ENCODE measurements around the gene MMP24OS. TPM values are rescaled to one million over a fixed set of nuclear protein-coding genes. Genes with fewer than 3 reads are reported as not detected.

Gene MMP24OS
- total and polyA plus RNA-seq, 2 donors (not counting 3 experiments of a cell fraction or from before 2014, with no cell fraction given): 35.1 to 55.6 TPM

DNA sequence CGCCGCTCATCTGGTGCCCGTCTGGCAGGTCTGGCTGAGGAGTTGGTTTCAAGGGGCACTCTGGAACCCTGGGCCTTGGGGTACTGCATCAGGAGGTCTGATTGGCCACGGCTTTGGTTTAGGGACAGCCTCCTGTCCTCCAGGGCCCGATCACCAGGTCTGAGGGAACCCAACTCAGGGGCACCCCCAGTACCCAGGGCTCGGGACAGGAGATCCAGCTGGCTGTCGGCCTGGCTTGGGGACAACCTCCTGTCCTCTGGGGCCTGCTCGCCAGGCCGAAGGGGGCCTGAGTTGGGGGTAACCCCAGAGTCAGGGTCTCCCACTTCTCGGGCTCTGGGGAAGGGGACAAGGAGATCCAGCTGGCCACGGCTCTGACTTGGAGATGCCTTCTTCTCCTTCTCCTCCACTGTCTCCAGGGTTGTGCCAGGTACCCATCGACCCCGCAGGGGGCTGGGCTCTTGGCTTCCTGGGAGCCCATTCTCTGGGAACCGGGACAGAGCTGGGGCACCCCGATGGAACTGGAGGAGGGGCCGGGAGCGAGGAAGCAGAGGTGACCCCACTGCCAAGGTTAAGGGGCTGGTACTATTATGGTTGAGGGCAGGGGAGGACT, 9.1 kb upstream of the MMP24OS start:
- H2AFZ ChIP-seq (ENCODE audit: low read depth, low read length): no peak overlapping the region
- FAIRE-seq: no peak
- H3K36me3 ChIP-seq (ENCODE audit: control insufficient read depth in 2 of 2, extremely low read depth in 1 of 2, insufficient read depth in 2 of 2, low read length in 2 of 2): peaks cover 0 to 2% of the 10 kb centered on the region in 2 experiments
- no peak for DNase-seq (ENCODE audit: low read depth, low spot score)
- peaks cover 22% of the 10 kb centered on the region for H3K79me2 ChIP-seq (ENCODE audit: control insufficient read depth, insufficient read depth, low read length)
- H4K20me1 ChIP-seq (replicated peaks; ENCODE audit: control insufficient read depth, extremely low read depth, insufficient read depth, low read length): no peaks in the 10 kb centered on the region
- H3K4me1 ChIP-seq (ENCODE audit: control insufficient read depth, extremely low read depth, insufficient read depth, low read length): peaks cover 12% of the 10 kb centered on the region
- H3K4me3 ChIP-seq (replicated peaks in 1 of 3; ENCODE audit: insufficient read depth in 1 of 3, low read depth in 1 of 3, low read length in 3 of 3): no peak overlapping the region
- no peaks in the 10 kb centered on the region for H3K9me1 ChIP-seq (replicated peaks; ENCODE audit: control insufficient read depth, extremely low read depth, insufficient read depth, low read length)
- BruUV-seq (replicated peaks): no TSS peak
- no peak overlapping the region for H3K4me2 ChIP-seq (ENCODE audit: insufficient read depth, low read length)
- POLR2A ChIA-PET: no interaction called here
- no peaks in the 10 kb centered on the region for H3K9me3 ChIP-seq (replicated peaks; ENCODE audit: control insufficient read depth, insufficient read depth, low read length)
- intact Hi-C loops (cut with micrococcal nuclease): no loop called here
- no peaks in the 10 kb centered on the region for H3K27me3 ChIP-seq (ENCODE audit: control insufficient read depth in 2 of 2, insufficient read depth in 2 of 2, low read length in 2 of 2)
- dilution Hi-C loops (cut with MboI; ENCODE audit: extremely low pct_ligation_motif_present, low sequenced_read_pairs): no loop called here
- no peak overlapping the region for H3K9ac ChIP-seq (replicated peaks; ENCODE audit: extremely low read depth, insufficient read depth, low read length)
- no peak overlapping the region for H3K27ac ChIP-seq (ENCODE audit: insufficient read depth, low read depth, low read length)
- TF ChIP-seq, protein P1, sequence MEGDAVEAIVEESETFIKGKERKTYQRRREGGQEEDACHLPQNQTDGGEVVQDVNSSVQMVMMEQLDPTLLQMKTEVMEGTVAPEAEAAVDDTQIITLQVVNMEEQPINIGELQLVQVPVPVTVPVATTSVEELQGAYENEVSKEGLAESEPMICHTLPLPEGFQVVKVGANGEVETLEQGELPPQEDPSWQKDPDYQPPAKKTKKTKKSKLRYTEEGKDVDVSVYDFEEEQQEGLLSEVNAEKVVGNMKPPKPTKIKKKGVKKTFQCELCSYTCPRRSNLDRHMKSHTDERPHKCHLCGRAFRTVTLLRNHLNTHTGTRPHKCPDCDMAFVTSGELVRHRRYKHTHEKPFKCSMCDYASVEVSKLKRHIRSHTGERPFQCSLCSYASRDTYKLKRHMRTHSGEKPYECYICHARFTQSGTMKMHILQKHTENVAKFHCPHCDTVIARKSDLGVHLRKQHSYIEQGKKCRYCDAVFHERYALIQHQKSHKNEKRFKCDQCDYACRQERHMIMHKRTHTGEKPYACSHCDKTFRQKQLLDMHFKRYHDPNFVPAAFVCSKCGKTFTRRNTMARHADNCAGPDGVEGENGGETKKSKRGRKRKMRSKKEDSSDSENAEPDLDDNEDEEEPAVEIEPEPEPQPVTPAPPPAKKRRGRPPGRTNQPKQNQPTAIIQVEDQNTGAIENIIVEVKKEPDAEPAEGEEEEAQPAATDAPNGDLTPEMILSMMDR (IDR thresholded peaks at IDR 0.05; ENCODE audit: extremely low read depth in 1 of 2, insufficient read depth in 1 of 2, low read depth in 1 of 2, low read length in 2 of 2): no peak
- TF ChIP-seq JUN (IDR thresholded peaks at IDR 0.05; ENCODE audit: borderline replicate concordance, insufficient read depth, insufficient read length, low read depth) (no peak), MYC (IDR thresholded peaks at IDR 0.05; ENCODE audit: low read depth, low read length) (no peak), POLR2A (IDR thresholded peaks at IDR 0.05; ENCODE audit: low read depth, low read length) (no peak), FOS (IDR thresholded peaks at IDR 0.05; ENCODE audit: borderline replicate concordance, insufficient read depth, low read length) (no peak), EZH2 (IDR thresholded peaks at IDR 0.05; ENCODE audit: borderline replicate concordance, low read depth, low read length, severe bottlenecking) (no peak), POLR2AphosphoS5 (IDR thresholded peaks at IDR 0.05; ENCODE audit: insufficient read depth, low read depth, low read length) (no peak), GATA2 (IDR thresholded peaks at IDR 0.05; ENCODE audit: insufficient read depth, insufficient read length, low read depth, low read length) (no peak)
- TF ChIP-seq, protein P2, sequence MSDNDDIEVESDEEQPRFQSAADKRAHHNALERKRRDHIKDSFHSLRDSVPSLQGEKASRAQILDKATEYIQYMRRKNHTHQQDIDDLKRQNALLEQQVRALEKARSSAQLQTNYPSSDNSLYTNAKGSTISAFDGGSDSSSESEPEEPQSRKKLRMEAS (IDR thresholded peaks at IDR 0.05; ENCODE audit: insufficient read depth, insufficient read length): no peak
- CTCF ChIA-PET: interaction anchor here (0.7 to 1.4 kb wide), 2 partner anchors 16 to 19 kb away, joined by 3 to 4 read pairs; no protein-coding TSS in a partner anchor
